ENCODE measurements around the gene SLC26A1. TPM values are rescaled to one million over a fixed set of nuclear protein-coding genes. Genes with fewer than 3 reads are reported as not detected.

SLC26A1 gene
- total and polyA plus RNA-seq, 2 donors (not counting 3 experiments of a cell fraction or from before 2014, with no cell fraction given), result 0.10 TPM; not detected in 1

DNA sequence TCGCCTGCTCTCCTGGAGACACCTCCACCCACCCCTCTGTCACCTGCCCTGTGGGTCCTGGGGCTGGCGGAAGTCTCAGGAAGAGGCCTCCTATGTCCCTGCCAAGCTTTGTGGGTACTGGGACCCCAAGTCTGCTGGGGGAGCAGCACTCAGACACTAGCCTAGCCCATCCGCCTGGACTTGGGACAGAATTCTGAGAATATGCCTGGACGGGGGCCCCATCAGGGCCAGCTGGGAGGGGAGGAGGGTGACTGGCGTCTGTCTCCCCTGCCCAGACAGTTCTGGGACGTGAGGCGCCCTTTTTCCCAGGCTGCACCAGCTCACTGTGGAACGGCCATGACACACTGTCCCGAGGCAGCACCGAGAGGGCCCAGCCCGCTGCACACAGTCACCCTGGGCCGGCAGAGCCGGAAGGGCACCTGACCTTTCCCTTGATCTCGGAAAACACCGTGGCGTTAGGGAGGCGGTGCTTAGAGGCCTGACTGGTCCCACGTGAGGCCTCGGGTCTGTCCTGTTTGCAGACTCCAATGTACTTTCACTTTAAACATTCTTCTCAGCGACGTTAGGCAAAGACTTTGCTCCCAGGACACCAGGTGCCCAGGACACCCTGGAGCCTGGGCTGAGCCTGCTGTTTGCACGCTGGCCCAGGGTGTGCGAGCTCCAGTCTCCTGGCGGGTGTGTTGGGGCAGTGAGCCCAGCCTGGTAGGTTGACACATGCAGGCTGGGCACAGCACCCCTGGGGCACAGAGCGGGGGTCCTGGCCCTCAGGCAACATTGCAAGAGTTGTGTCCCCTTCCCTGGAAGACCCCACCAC, 700 bp downstream of the SLC26A1 start:
- intact Hi-C loops (cut with micrococcal nuclease), result no loop called here
- H3K4me3 ChIP-seq (replicated peaks in 1 of 3; ENCODE audit: insufficient read depth in 1 of 3, low read depth in 1 of 3, low read length in 3 of 3), result no peak overlapping the region
- peak overlapping the region; percentile 13 for H3K9ac ChIP-seq (replicated peaks; ENCODE audit: extremely low read depth, insufficient read depth, low read length)
- dilution Hi-C loops (cut with MboI; ENCODE audit: extremely low pct_ligation_motif_present, low sequenced_read_pairs), result no loop called here
- no peaks in the 10 kb centered on the region for H3K9me1 ChIP-seq (replicated peaks; ENCODE audit: control insufficient read depth, extremely low read depth, insufficient read depth, low read length)
- BruUV-seq (replicated peaks), result no TSS peak
- no peaks in the 10 kb centered on the region for H3K79me2 ChIP-seq (ENCODE audit: control insufficient read depth, insufficient read depth, low read length)
- POLR2A ChIA-PET, result no interaction called here
- no peaks in the 10 kb centered on the region for H3K9me3 ChIP-seq (replicated peaks; ENCODE audit: control insufficient read depth, insufficient read depth, low read length)
- H2AFZ ChIP-seq (ENCODE audit: low read depth, low read length), result peak overlapping the region; percentile 4
- peaks cover 3% of the 10 kb centered on the region for H3K4me1 ChIP-seq (ENCODE audit: control insufficient read depth, extremely low read depth, insufficient read depth, low read length)
- peaks cover 0 to 2% of the 10 kb centered on the region in 2 experiments for H3K36me3 ChIP-seq (ENCODE audit: control insufficient read depth in 2 of 2, extremely low read depth in 1 of 2, insufficient read depth in 2 of 2, low read length in 2 of 2)
- CTCF ChIA-PET, result interaction anchor here (1.1 to 1.6 kb wide), 2 partner anchors 13 to 102 kb away, joined by 3 read pairs; no protein-coding TSS in a partner anchor
- H3K27me3 ChIP-seq (ENCODE audit: control insufficient read depth in 2 of 2, insufficient read depth in 2 of 2, low read length in 2 of 2), result peaks cover 4 to 10% of the 10 kb centered on the region in 2 experiments
- peak overlapping the region; percentile 55 for H3K27ac ChIP-seq (ENCODE audit: insufficient read depth, low read depth, low read length)
- no peaks in the 10 kb centered on the region for H4K20me1 ChIP-seq (replicated peaks; ENCODE audit: control insufficient read depth, extremely low read depth, insufficient read depth, low read length)
- H3K4me2 ChIP-seq (ENCODE audit: insufficient read depth, low read length), result no peak overlapping the region
- FAIRE-seq (peak; percentile 86), DNase-seq (ENCODE audit: low read depth, low spot score) (peak; percentile 61)
- TF ChIP-seq POLR2AphosphoS5 (IDR thresholded peaks at IDR 0.05; ENCODE audit: insufficient read depth, low read depth, low read length), result no peak
- no peak for TF ChIP-seq GATA2 (IDR thresholded peaks at IDR 0.05; ENCODE audit: insufficient read depth, insufficient read length, low read depth, low read length)
- TF ChIP-seq JUN (IDR thresholded peaks at IDR 0.05; ENCODE audit: borderline replicate concordance, insufficient read depth, insufficient read length, low read depth), result no peak
- no peak for TF ChIP-seq MYC (IDR thresholded peaks at IDR 0.05; ENCODE audit: low read depth, low read length)
- TF ChIP-seq FOS (IDR thresholded peaks at IDR 0.05; ENCODE audit: borderline replicate concordance, insufficient read depth, low read length), result no peak
- no peak for TF ChIP-seq EZH2 (IDR thresholded peaks at IDR 0.05; ENCODE audit: borderline replicate concordance, low read depth, low read length, severe bottlenecking)
- TF ChIP-seq, protein P1, sequence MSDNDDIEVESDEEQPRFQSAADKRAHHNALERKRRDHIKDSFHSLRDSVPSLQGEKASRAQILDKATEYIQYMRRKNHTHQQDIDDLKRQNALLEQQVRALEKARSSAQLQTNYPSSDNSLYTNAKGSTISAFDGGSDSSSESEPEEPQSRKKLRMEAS (IDR thresholded peaks at IDR 0.05; ENCODE audit: insufficient read depth, insufficient read length), result no peak
- TF ChIP-seq, protein P2, sequence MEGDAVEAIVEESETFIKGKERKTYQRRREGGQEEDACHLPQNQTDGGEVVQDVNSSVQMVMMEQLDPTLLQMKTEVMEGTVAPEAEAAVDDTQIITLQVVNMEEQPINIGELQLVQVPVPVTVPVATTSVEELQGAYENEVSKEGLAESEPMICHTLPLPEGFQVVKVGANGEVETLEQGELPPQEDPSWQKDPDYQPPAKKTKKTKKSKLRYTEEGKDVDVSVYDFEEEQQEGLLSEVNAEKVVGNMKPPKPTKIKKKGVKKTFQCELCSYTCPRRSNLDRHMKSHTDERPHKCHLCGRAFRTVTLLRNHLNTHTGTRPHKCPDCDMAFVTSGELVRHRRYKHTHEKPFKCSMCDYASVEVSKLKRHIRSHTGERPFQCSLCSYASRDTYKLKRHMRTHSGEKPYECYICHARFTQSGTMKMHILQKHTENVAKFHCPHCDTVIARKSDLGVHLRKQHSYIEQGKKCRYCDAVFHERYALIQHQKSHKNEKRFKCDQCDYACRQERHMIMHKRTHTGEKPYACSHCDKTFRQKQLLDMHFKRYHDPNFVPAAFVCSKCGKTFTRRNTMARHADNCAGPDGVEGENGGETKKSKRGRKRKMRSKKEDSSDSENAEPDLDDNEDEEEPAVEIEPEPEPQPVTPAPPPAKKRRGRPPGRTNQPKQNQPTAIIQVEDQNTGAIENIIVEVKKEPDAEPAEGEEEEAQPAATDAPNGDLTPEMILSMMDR (IDR thresholded peaks at IDR 0.05; ENCODE audit: extremely low read depth in 1 of 2, insufficient read depth in 1 of 2, low read depth in 1 of 2, low read length in 2 of 2), result no peak
- no peak for TF ChIP-seq POLR2A (IDR thresholded peaks at IDR 0.05; ENCODE audit: low read depth, low read length)

All from endothelial cell of umbilical vein (primary cell).